Progenitor cell of endocrine pancreas (in vitro differentiated cells): ENCODE data around the gene POLE3. TPM values are rescaled to one million over a fixed set of nuclear protein-coding genes. Genes with fewer than 3 reads are reported as not detected.

Source experiments
- DNase-seq: peaks from one replicate; pipeline ENCODE4 v3.0.0; 2021; ENCODE audit warnings: low spot score; ENCODE audit not compliant: unreplicated experiment
- H3K27ac Mint-ChIP-seq: 2 replicates; pipeline ENCODE4 v1.8.0; 2021; ENCODE audit warnings: mild to moderate bottlenecking, moderate library complexity, mixed read lengths
- H3K27me3 Mint-ChIP-seq: 2 replicates; pipeline ENCODE4 v1.8.0; 2021; ENCODE audit warnings: mixed read lengths
- H3K36me3 Mint-ChIP-seq: 2 replicates; pipeline ENCODE4 v1.8.0; 2022; ENCODE audit warnings: mixed read lengths; ENCODE audit not compliant: insufficient read depth
- H3K4me1 Mint-ChIP-seq: 2 replicates; pipeline ENCODE4 v1.8.0; 2021; ENCODE audit warnings: low read depth, mixed read lengths
- H3K4me3 Mint-ChIP-seq: 2 replicates; pipeline ENCODE4 v1.8.0; 2021; ENCODE audit warnings: low read depth, mild to moderate bottlenecking, moderate library complexity, mixed read lengths
- H3K9me3 Mint-ChIP-seq: 2 replicates; pipeline ENCODE4 v1.8.0; 2021; ENCODE audit warnings: low read depth, mixed read lengths
- CTCF ChIP-seq: fragments of 200-600 bp; sonication (generic); IDR thresholded peaks from one replicate; pipeline ENCODE4 v1.5.0; 2021; ENCODE audit warnings: antibody characterized with exemption, mild to moderate bottlenecking; ENCODE audit not compliant: unreplicated experiment
- total RNA-seq: library from RNA; stranded (reverse); gene quantifications from 2 replicates; pipeline ENCODE4 v1.2.1, GENCODE V29; 2021

Gene POLE3
- total RNA-seq, 1 donor from 2014 or later = 36.6 TPM

DNA sequence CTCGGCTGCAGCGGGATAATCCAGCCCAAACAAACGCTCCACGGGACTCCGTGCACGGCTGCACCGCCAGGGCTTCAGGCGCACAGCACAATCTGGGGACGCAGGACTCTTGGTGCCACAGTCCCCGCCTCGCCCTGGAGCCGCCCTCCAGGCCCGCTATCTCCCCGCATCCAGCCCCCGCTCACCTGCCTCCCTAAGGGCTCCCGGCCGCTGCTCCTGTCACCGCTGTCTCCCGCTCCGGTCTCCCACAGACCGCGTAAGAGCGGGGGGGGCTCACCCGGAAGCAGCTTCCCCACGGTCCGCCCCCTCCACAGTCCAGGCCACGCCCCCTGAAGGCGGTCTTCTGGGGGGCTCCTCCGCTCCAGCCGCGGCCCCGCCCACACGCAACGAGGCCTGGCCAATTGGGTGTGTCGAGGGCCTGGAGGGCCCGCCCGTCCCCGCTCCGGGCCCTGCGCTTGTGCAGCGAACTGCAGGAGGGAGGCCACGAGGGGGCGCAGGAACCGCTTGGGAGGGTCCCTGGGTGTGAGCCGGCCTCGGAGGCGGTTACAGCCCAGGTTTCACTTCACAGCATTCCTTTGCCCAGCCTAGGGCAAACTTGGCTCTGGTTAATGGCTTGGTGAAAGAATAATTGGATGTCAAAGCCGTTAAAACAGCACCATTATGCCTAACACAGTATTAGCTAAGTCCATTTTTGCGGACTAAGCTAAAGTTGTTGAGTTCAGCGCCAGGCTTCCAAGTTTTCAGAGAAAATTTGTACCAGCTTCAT is 9.3 kb downstream of the POLE3 start, which contains the start of gene ALAD:
Gene ALAD, minus strand, starts transcription at position 258 of the 766 bp plus-strand sequence. CDS start 7,725 bp downstream, outside the sequence.
- H3K27me3 Mint-ChIP-seq = no peaks in the 10 kb centered on the region
- TF ChIP-seq CTCF = peak; percentile 98
- H3K9me3 Mint-ChIP-seq = no peaks in the 10 kb centered on the region
- H3K4me3 Mint-ChIP-seq = peak within 1 kb of the TSS; percentile 87
- H3K36me3 Mint-ChIP-seq = no peaks in the 10 kb centered on the region
- peaks cover 31% of the 10 kb centered on the region for H3K4me1 Mint-ChIP-seq
- peak; percentile 100 for DNase-seq
- H3K27ac Mint-ChIP-seq = peak within 1 kb of the TSS; percentile 92

DNA sequence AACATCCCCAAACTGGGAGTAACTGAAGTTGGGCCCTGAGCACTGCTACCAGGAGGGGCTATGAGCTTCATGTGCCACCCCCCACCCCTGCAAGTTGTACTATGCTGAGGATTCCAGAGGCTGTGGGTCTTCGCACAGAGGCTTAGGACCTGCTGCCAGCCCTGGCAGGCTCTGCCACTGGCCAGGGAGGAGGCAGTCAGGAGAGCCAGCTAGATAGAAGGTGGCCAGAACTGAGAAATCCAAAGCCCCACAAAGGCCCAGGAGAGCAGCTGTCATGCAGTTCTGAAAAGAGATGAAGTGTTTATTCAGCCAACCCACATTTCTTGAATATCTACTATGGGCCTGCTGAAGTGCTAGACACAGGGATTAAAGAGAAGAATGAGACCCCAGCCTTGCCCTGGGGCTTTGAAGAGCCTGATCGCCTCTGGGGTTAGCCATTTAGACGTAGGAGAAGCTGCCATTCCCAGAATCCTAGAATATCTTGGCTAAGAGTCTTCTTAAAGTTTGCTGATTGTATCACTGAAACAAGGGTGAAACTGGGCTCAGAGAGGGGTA is 10.8 kb downstream of the POLE3 start:
- Mint-ChIP-seq H3K4me1 (peaks cover 33% of the 10 kb centered on the region), H3K27me3 (no peaks in the 10 kb centered on the region), H3K36me3 (peaks cover 5% of the 10 kb centered on the region), H3K4me3 (peak overlapping the region; percentile 87), H3K9me3 (no peaks in the 10 kb centered on the region), H3K27ac (no peak overlapping the region)
- no peak for TF ChIP-seq CTCF
- no peak for DNase-seq

DNA sequence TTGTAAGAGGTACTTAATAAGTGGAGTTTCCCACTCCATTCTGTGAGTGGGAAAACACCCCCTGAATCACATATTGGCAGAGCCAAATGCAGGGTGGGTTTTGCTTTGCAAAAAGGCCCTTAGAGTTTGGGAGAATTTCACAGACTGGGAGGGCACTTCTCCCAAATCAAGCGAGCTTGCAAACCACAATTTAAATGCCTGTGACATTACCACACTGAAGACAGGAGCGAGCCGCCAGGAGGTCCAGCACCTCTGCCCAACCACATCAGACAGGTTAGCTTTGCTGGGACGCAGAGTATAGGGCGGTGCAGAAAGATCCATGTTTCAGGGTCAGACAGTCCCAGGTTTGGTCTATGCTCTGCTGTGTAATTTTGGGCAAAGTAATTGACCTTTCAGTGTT is 11.7 kb downstream of the POLE3 start:
- Mint-ChIP-seq H3K27ac (no peak overlapping the region), H3K27me3 (no peaks in the 10 kb centered on the region), H3K4me1 (peaks cover 33% of the 10 kb centered on the region), H3K36me3 (peaks cover 5% of the 10 kb centered on the region), H3K9me3 (no peaks in the 10 kb centered on the region), H3K4me3 (no peak overlapping the region)
- no peak for DNase-seq
- no peak for TF ChIP-seq CTCF

GRCh38 chr9:113397203-113397631 is 13.3 kb downstream of the POLE3 start:
- no peak for TF ChIP-seq CTCF
- H3K9me3 Mint-ChIP-seq = no peaks in the 10 kb centered on the region
- H3K4me3 Mint-ChIP-seq = no peak overlapping the region
- H3K27ac Mint-ChIP-seq = peak overlapping the region; percentile 76
- DNase-seq = no peak
- peaks cover 33% of the 10 kb centered on the region for H3K4me1 Mint-ChIP-seq
- peaks cover 11% of the 10 kb centered on the region for H3K36me3 Mint-ChIP-seq
- H3K27me3 Mint-ChIP-seq = no peaks in the 10 kb centered on the region

DNA sequence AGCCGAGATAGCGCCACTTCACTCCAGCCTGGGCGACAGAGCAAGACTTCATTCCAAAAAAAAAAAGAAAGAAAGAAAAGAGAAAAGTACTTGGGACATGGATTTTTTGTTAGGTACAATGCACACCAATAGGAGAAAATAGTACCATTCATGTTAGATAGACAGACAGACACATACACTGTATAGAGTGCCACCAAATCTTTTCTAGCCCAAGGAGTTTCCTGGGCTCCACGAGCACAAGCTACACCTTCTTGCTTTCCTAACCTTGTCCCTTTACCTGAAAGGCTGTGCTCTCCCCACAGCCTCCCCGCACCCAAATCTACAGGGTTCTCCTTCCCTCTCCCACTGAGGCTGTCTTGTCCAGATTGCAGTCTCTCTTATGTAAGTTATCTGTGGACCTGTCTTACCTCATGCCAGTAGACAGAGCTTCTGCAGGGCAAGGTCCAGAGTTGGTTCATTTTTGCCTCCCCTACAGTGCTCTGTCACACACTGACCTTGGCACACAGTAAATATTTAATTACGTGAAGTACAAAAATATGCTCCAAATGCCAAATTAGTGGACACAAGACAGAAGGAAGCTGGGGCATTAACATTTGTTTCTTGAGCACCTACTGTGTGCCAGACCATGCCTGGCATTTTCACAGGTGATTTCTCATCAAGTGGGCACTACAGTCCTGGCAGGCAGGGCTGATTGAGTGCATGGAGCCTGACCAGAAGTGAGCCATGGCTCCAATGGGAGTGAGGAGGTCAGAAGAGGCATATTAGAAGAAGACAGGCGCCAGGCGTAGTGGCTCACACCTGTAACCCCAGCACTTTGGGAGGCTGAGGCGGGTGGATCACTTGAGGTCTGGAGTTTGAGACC is 15.2 kb downstream of the POLE3 start:
- H3K4me1 Mint-ChIP-seq = peaks cover 27% of the 10 kb centered on the region
- H3K27me3 Mint-ChIP-seq = no peaks in the 10 kb centered on the region
- no peaks in the 10 kb centered on the region for H3K9me3 Mint-ChIP-seq
- peaks cover 17% of the 10 kb centered on the region for H3K36me3 Mint-ChIP-seq
- no peak overlapping the region for H3K4me3 Mint-ChIP-seq
- TF ChIP-seq CTCF = no peak
- no peak overlapping the region for H3K27ac Mint-ChIP-seq
- no peak for DNase-seq
